GM18498 (cell line): ENCODE measurements around the gene NMT2.
A peak's percentile ranks its signal among the peaks of the same experiment; 100 is the strongest.

Source experiments
- ATAC-seq: cut with Tn5 transposase; IDR thresholded peaks from one replicate; pipeline ENCODE4 v1.9.1; 2021; ENCODE audit warnings: mild to moderate bottlenecking, moderate library complexity; ENCODE audit not compliant: unreplicated experiment

NMT2 gene

GRCh38 chr10:15097011-15097812 lies 71.3 kb downstream of the NMT2 start, which contains the start of gene RPP38:
Gene RPP38, plus strand, starts transcription at chr10:15097355. Its CDS starts 5,960 bp downstream, at chr10:15103315.
- peak; percentile 87 for ATAC-seq

- peak; percentile 16 for ATAC-seq
Measured at GRCh38 chr10:15096661-15097010, 71.9 kb downstream of the NMT2 start.

GRCh38 chr10:15092855-15093408 lies 75.6 kb downstream of the NMT2 start:
- ATAC-seq = no peak

- no peak for ATAC-seq
Measured at GRCh38 chr10:15091418-15091817, 77.1 kb downstream of the NMT2 start.

- peak; percentile 100 for ATAC-seq
Measured at GRCh38 chr10:15088428-15089261, 79.8 kb downstream of the NMT2 start, which contains the start of gene ACBD7. Gene ACBD7, minus strand, starts transcription at chr10:15088776. Its CDS starts 48 bp downstream, at chr10:15088728.

GRCh38 chr10:15084502-15084922 lies 84.0 kb downstream of the NMT2 start:
- ATAC-seq = no peak

GRCh38 chr10:15083674-15084501 lies 84.6 kb downstream of the NMT2 start:
- no peak for ATAC-seq

GRCh38 chr10:15075421-15075820 lies 93.1 kb downstream of the NMT2 start:
- no peak for ATAC-seq

GRCh38 chr10:15072358-15072757 lies 96.1 kb downstream of the NMT2 start:
- no peak for ATAC-seq

GRCh38 chr10:15069230-15069629 lies 99.3 kb downstream of the NMT2 start:
- ATAC-seq = no peak

GRCh38 chr10:15068802-15069201 lies 99.7 kb downstream of the NMT2 start:
- ATAC-seq = no peak

GRCh38 chr10:15067154-15067553 lies 101.3 kb downstream of the NMT2 start:
- no peak for ATAC-seq

GRCh38 chr10:15060638-15061037 lies 107.9 kb downstream of the NMT2 start:
- no peak for ATAC-seq

- no peak for ATAC-seq
Measured at GRCh38 chr10:15059914-15060313, 108.6 kb downstream of the NMT2 start.

- no peak for ATAC-seq
Measured at GRCh38 chr10:15058689-15059088, 109.8 kb downstream of the NMT2 start.
